ENCODE measurements around the gene NME1.

- TF ChIP-seq CTCF (optimal IDR thresholded peaks at IDR 0.05 in 1 of 3, IDR thresholded peaks at IDR 0.05 in 1 of 3, conservative IDR thresholded peaks at IDR 0.05 in 1 of 3; ENCODE audit: extremely low read depth in 1 of 3, insufficient read depth in 2 of 3, low read length in 3 of 3) (no peak), EZH2 (IDR thresholded peaks at IDR 0.05; ENCODE audit: low read length) (no peak)
These were observed 46.9 kb downstream of the NME1 start for GRCh38 chr17:51200295-51200694.

All from keratinocyte (primary cell).